Smooth muscle cell (in vitro differentiated cells): ENCODE measurements around the gene PDE6B. TPM values are rescaled to one million over a fixed set of nuclear protein-coding genes. Genes with fewer than 3 reads are reported as not detected.

Experiments
- DNase-seq: peaks from one replicate; lab custom pipeline; 2025; ENCODE audit not compliant: unreplicated experiment; lab: John Stamatoyannopoulos, UW
- H2AFZ ChIP-seq: fragments of 200-600 bp; sonication (generic); 2 replicates; pipeline ENCODE4 v1.6.0; 2016; ENCODE audit warnings: antibody characterized with exemption, low read depth, mild to moderate bottlenecking
- H3F3A ChIP-seq: fragments of 200-600 bp; sonication (generic); 2 replicates; pipeline ENCODE4 v1.6.0; 2017; ENCODE audit warnings: antibody characterized with exemption, low read depth
- H3K27ac ChIP-seq: fragments of 200-600 bp; sonication (generic); 2 replicates; pipeline ENCODE4 v1.5.1; 2016; ENCODE audit warnings: low read depth, mild to moderate bottlenecking
- H3K27me3 ChIP-seq: fragments of 200-600 bp; sonication (generic); 2 replicates; pipeline ENCODE4 v1.6.1; 2016; ENCODE audit warnings: low read depth, mild to moderate bottlenecking
- H3K36me3 ChIP-seq: fragments of 200-600 bp; sonication (generic); 2 replicates; pipeline ENCODE4 v1.5.1; 2016; ENCODE audit warnings: low read depth
- H3K4me1 ChIP-seq: fragments of 200-600 bp; sonication (generic); 2 replicates; pipeline ENCODE4 v1.5.1; 2016; ENCODE audit warnings: low read depth
- H3K4me2 ChIP-seq: fragments of 200-600 bp; sonication (generic); 2 replicates; pipeline ENCODE4 v1.6.0; 2016; ENCODE audit warnings: mild to moderate bottlenecking
- H3K4me3 ChIP-seq: fragments of 200-600 bp; sonication (generic); 2 replicates; pipeline ENCODE4 v1.5.1; 2016; ENCODE audit warnings: mild to moderate bottlenecking
- H3K79me2 ChIP-seq: fragments of 200-600 bp; sonication (generic); 2 replicates; pipeline ENCODE4 v1.6.0; 2016; ENCODE audit warnings: low read depth, mild to moderate bottlenecking
- H3K9ac ChIP-seq: fragments of 200-600 bp; sonication (generic); 2 replicates; pipeline ENCODE4 v1.6.0; 2016; ENCODE audit warnings: low read depth
- H3K9me3 ChIP-seq: fragments of 200-600 bp; sonication (generic); replicated peaks from 2 replicates; pipeline ENCODE4 v1.5.1; 2016; ENCODE audit warnings: low read depth
- H4K20me1 ChIP-seq: fragments of 200-600 bp; sonication (generic); 2 replicates; pipeline ENCODE4 v1.6.0; 2016; ENCODE audit warnings: low read depth
- CTCF ChIP-seq: fragments of 200-600 bp; sonication (generic); IDR thresholded peaks from 2 replicates; pipeline ENCODE4 v1.5.1; 2017; ENCODE audit warnings: borderline replicate concordance, mild to moderate bottlenecking, antibody characterized with exemption; ENCODE audit not compliant: insufficient read depth, poor library complexity, severe bottlenecking
- WGBS: methylation state at CpG from one replicate; pipeline ENCODE4 v1.1.7; 2016; ENCODE audit warnings: low lambda C conversion rate; 5-methylcytosine and 5-hydroxymethylcytosine counted together
- polyA plus RNA-seq: library from polyadenylated mRNA; unstranded; fragments of >200 nt; fragmentation: Nextera tagmentation; extraction: Ambion mirVana; gene quantifications from 2 replicates; pipeline ENCODE4 v1.2.1, GENCODE V29; 2016
- total RNA-seq: library from RNA; depleted of rRNA; stranded (reverse); fragments of >200 nt; gene quantifications from 2 replicates; pipeline ENCODE4 v1.2.3, GENCODE V29; 2014

PDE6B gene
- total and polyA plus RNA-seq, 2 experiments from 2014 or later = 5.1 to 9.0 TPM

GRCh38 chr4:627347-628125 is 2.2 kb downstream of the PDE6B start:
- H3K9me3 ChIP-seq = no peaks in the 10 kb centered on the region
- DNase-seq = no peak
- no peaks in the 10 kb centered on the region for H3F3A ChIP-seq
- H3K27ac ChIP-seq = no peak overlapping the region
- no peak overlapping the region for H3K9ac ChIP-seq
- H3K27me3 ChIP-seq = no peaks in the 10 kb centered on the region
- H3K36me3 ChIP-seq = no peaks in the 10 kb centered on the region
- 87% methylated on average over 8 of the region's 15 CpGs for WGBS
- no peaks in the 10 kb centered on the region for H3K79me2 ChIP-seq
- no peak overlapping the region for H2AFZ ChIP-seq
- H4K20me1 ChIP-seq = no peaks in the 10 kb centered on the region
- H3K4me3 ChIP-seq = no peak overlapping the region
- H3K4me1 ChIP-seq = peaks cover 9% of the 10 kb centered on the region
- no peak for TF ChIP-seq CTCF
- no peak overlapping the region for H3K4me2 ChIP-seq

- H3K27ac ChIP-seq = no peak overlapping the region
- no peaks in the 10 kb centered on the region for H3K9me3 ChIP-seq
- no peaks in the 10 kb centered on the region for H3K27me3 ChIP-seq
- no peaks in the 10 kb centered on the region for H3K79me2 ChIP-seq
- H3K4me2 ChIP-seq = no peak overlapping the region
- no peak for DNase-seq
- H3K4me1 ChIP-seq = peaks cover 9% of the 10 kb centered on the region
- WGBS = 96% methylated on average over 17 of the region's 17 CpGs
- no peaks in the 10 kb centered on the region for H3F3A ChIP-seq
- H3K36me3 ChIP-seq = no peaks in the 10 kb centered on the region
- no peak overlapping the region for H2AFZ ChIP-seq
- no peak overlapping the region for H3K9ac ChIP-seq
- TF ChIP-seq CTCF = no peak
- no peaks in the 10 kb centered on the region for H4K20me1 ChIP-seq
- H3K4me3 ChIP-seq = no peak overlapping the region
Observed at GRCh38 chr4:628311-628741, 3.0 kb downstream of the PDE6B start.

GRCh38 chr4:628821-629635 is 3.7 kb downstream of the PDE6B start:
- DNase-seq = no peak
- WGBS = 89% methylated on average over 27 of the region's 27 CpGs

More at GRCh38 chr4:628821-629635, 3.7 kb downstream of the PDE6B start:
- Histone ChIP-seq H3F3A (no peaks in the 10 kb centered on the region), H4K20me1 (no peaks in the 10 kb centered on the region), H3K4me1 (peaks cover 9% of the 10 kb centered on the region), H3K9ac (no peak overlapping the region), H2AFZ (no peak overlapping the region), H3K36me3 (no peaks in the 10 kb centered on the region), H3K9me3 (no peaks in the 10 kb centered on the region), H3K4me2 (no peak overlapping the region), H3K27me3 (no peaks in the 10 kb centered on the region), H3K4me3 (no peak overlapping the region), H3K79me2 (no peaks in the 10 kb centered on the region), H3K27ac (no peak overlapping the region)
- TF ChIP-seq CTCF = no peak
